ENCODE measurements around the gene PARD6B. TPM values are rescaled to one million over a fixed set of nuclear protein-coding genes. Genes with fewer than 3 reads are reported as not detected.

PARD6B gene
- total RNA-seq, 1 donor from 2014 or later: 2.2 TPM

DNA sequence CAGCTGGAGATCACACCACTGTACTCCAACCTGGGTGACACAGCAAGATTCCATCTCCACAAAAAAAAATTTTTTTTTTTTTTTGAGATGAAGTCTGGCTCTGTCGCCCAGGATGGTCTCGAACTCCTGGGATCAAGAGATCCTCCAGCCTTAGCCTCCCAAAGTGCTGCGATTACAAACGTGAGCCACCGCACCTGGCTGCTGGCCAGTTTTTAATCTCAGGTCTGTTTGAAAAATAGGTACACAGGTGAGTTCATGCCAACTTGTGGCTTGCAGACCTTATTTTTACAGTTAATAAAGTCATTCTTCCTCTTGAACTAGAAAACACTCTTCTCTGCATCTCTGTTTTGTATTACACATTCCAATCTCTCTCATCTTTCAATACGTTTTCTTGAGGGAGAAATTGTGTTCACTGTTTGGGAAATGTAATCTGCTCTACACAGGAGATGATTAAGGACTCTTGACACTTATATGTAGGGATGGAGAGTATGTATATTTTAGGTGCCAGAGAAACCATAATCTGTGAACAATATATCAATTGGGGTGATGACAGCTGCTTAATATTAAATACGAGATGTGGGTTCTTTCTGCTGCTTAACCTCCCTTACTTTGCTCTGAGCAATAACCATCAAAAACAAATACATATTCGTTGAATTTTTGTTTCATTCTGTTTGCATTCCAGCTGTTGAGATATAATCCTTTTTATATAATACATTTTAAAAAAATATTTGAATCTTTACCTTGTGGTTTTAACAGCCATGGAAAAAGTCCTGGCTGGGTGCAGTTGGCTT lies 22.3 kb upstream of the PARD6B start:
- peaks cover 44% of the 10 kb centered on the region for H3K27me3 Mint-ChIP-seq (ENCODE audit: low read depth)
- H3K4me1 Mint-ChIP-seq (ENCODE audit: low read depth): peaks cover 13% of the 10 kb centered on the region
- no peaks in the 10 kb centered on the region for H3K9me3 Mint-ChIP-seq (ENCODE audit: low read depth)
- no peak overlapping the region for H3K4me3 Mint-ChIP-seq (ENCODE audit: unreplicated experiment)
- no peak for DNase-seq (ENCODE audit: low spot score)
- no peak overlapping the region for H3K27ac Mint-ChIP-seq (ENCODE audit: unreplicated experiment)
- H3K36me3 Mint-ChIP-seq (ENCODE audit: low read depth): peaks cover 6% of the 10 kb centered on the region
- TF ChIP-seq, protein P1, sequence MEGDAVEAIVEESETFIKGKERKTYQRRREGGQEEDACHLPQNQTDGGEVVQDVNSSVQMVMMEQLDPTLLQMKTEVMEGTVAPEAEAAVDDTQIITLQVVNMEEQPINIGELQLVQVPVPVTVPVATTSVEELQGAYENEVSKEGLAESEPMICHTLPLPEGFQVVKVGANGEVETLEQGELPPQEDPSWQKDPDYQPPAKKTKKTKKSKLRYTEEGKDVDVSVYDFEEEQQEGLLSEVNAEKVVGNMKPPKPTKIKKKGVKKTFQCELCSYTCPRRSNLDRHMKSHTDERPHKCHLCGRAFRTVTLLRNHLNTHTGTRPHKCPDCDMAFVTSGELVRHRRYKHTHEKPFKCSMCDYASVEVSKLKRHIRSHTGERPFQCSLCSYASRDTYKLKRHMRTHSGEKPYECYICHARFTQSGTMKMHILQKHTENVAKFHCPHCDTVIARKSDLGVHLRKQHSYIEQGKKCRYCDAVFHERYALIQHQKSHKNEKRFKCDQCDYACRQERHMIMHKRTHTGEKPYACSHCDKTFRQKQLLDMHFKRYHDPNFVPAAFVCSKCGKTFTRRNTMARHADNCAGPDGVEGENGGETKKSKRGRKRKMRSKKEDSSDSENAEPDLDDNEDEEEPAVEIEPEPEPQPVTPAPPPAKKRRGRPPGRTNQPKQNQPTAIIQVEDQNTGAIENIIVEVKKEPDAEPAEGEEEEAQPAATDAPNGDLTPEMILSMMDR (IDR thresholded peaks at IDR 0.05): no peak

DNA sequence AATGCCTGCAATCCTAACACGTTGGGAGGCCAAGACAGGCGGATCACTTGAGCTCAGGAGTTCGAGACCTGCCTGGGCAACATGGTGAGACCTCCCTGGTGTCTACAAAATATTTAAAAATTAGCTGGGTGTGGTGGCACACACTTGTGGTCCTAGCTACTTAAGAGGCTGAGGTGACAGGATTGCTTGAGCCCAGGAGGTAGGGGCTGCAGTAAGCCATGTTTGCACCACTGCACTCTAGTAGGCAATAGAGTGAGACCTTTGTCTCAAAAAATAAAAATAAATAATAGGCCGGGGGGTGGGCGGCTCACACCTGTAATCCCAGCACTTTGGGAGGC lies 21.8 kb upstream of the PARD6B start:
- Mint-ChIP-seq H3K27ac (ENCODE audit: unreplicated experiment) (no peak overlapping the region), H3K27me3 (ENCODE audit: low read depth) (peaks cover 44% of the 10 kb centered on the region), H3K4me1 (ENCODE audit: low read depth) (peaks cover 13% of the 10 kb centered on the region), H3K4me3 (ENCODE audit: unreplicated experiment) (no peak overlapping the region), H3K36me3 (ENCODE audit: low read depth) (peaks cover 6% of the 10 kb centered on the region), H3K9me3 (ENCODE audit: low read depth) (no peaks in the 10 kb centered on the region)
- DNase-seq (ENCODE audit: low spot score): no peak
- TF ChIP-seq, protein P1 (IDR thresholded peaks at IDR 0.05): no peak

DNA sequence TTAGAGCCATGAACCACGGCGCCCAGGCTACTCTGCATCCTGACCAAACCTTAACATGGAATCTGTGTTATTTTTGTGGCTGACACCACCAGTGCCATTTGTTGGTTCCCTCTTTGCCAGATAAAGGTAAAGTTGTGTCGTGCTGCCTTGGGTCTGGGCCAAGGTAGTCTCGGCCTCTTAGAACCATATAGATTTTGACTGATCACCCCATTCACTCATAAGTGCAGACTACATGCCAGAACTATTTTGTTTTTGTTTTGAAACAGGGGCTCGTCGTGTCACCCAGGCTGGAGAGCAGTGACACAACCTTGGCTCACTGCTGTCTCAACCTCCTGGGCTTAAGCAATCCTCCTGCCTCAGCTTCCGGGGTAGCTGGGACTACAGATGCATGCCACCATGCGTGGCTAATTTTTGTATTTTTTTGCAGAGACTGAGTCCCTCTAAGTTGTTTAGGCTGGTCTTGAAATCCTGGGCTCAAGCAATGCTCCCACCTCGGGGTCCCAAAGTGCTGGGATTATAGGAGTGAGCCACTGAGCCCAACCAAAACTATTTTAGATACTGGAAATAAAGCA lies 20.8 kb upstream of the PARD6B start:
- no peaks in the 10 kb centered on the region for H3K9me3 Mint-ChIP-seq (ENCODE audit: low read depth)
- no peak overlapping the region for H3K27ac Mint-ChIP-seq (ENCODE audit: unreplicated experiment)
- peaks cover 13% of the 10 kb centered on the region for H3K4me1 Mint-ChIP-seq (ENCODE audit: low read depth)
- TF ChIP-seq, protein P1 (IDR thresholded peaks at IDR 0.05): no peak
- no peak for DNase-seq (ENCODE audit: low spot score)
- H3K36me3 Mint-ChIP-seq (ENCODE audit: low read depth): peaks cover 6% of the 10 kb centered on the region
- H3K27me3 Mint-ChIP-seq (ENCODE audit: low read depth): peaks cover 41% of the 10 kb centered on the region
- no peak overlapping the region for H3K4me3 Mint-ChIP-seq (ENCODE audit: unreplicated experiment)

DNA sequence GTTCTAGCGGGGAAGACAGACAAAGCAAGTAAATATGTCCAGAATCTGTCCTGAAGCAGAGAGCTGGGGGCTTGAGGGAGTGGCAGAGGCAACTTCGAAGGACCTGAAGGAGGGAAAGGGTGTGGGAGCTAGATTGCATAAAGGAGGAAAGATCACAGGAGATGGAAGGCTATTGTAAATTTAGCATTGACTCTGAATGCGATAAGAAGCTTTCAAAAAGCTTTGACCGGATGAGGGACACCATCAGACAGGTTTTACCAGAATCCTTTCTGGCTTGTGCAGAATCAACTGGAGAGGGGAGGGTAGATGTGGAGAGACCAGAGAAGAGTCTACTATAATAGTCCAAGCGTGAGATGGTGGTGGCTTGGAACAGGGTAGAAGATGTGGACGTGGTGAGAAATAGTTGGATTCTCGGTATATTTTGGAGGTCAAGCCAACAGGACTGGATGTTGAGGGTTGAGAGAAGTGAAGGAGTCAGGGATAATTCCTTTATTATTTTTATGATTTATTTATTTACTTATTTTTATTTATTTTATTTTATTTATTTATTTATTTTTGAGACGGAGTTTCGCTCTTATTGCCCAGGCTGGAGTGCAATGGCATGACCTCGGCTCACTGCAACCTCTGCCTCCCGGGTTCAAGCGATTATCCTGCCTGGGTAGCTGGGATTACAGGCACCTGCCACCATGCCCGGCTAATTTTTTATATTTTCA lies 20.1 kb upstream of the PARD6B start:
- no peak for DNase-seq (ENCODE audit: low spot score)
- no peaks in the 10 kb centered on the region for H3K9me3 Mint-ChIP-seq (ENCODE audit: low read depth)
- H3K27me3 Mint-ChIP-seq (ENCODE audit: low read depth): peaks cover 36% of the 10 kb centered on the region
- H3K27ac Mint-ChIP-seq (ENCODE audit: unreplicated experiment): no peak overlapping the region
- H3K36me3 Mint-ChIP-seq (ENCODE audit: low read depth): peaks cover 6% of the 10 kb centered on the region
- TF ChIP-seq, protein P1 (IDR thresholded peaks at IDR 0.05): no peak
- no peak overlapping the region for H3K4me3 Mint-ChIP-seq (ENCODE audit: unreplicated experiment)
- peaks cover 13% of the 10 kb centered on the region for H3K4me1 Mint-ChIP-seq (ENCODE audit: low read depth)

Data from chondrocyte (in vitro differentiated cells).